Measurements from ENCODE around the gene SENP8. TPM values are rescaled to one million over a fixed set of nuclear protein-coding genes. Genes with fewer than 3 reads are reported as not detected.
A peak's percentile ranks its signal among the peaks of the same experiment; 100 is the strongest.

SENP8 gene
- total and polyA plus RNA-seq, 10 donors: 0.57 to 3.0 (median 1.4) TPM

DNA sequence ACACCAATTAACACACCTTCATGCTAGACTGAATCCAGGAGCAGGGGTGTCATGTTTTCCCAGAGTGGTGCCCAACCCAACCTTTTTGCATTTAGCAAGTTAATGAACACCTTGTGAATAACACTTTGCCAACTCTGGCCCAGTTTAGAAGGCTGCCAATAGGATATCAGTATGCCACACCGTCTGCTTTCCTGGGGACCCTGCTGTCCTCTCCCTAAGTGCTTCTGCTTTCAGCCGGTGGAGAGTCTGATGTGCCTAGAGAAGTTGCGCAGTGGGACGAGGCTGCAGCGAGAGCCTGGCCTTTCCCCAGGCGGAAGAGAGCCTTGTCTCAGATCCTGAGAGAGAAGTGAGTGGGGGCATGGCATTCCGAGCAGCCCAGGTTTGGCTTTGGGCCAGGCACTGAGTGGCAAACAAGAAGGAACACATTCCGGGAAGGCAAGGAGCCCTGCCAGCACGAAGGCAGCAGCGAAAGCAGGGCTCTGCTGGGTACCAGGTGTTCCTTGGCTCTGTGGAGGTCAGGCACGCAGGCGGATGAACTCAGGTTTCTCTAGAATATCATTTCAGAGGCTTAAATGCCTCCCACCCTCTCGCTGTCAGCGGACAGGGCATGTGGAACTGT lies 36.9 kb downstream of the SENP8 start:
- TF ChIP-seq POLR2A (IDR thresholded peaks at IDR 0.05) (no peak), POLR2AphosphoS5 (IDR thresholded peaks at IDR 0.05) (peak in 2 of 3 donors; percentile 19 to 20)
- TF ChIP-seq, protein P1, sequence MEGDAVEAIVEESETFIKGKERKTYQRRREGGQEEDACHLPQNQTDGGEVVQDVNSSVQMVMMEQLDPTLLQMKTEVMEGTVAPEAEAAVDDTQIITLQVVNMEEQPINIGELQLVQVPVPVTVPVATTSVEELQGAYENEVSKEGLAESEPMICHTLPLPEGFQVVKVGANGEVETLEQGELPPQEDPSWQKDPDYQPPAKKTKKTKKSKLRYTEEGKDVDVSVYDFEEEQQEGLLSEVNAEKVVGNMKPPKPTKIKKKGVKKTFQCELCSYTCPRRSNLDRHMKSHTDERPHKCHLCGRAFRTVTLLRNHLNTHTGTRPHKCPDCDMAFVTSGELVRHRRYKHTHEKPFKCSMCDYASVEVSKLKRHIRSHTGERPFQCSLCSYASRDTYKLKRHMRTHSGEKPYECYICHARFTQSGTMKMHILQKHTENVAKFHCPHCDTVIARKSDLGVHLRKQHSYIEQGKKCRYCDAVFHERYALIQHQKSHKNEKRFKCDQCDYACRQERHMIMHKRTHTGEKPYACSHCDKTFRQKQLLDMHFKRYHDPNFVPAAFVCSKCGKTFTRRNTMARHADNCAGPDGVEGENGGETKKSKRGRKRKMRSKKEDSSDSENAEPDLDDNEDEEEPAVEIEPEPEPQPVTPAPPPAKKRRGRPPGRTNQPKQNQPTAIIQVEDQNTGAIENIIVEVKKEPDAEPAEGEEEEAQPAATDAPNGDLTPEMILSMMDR (IDR thresholded peaks at IDR 0.05 in 8 of 11, conservative IDR thresholded peaks at IDR 0.05 in 3 of 11): no peak
- Histone ChIP-seq H3K4me1 (peaks cover 0 to 24% (median 13%) of the 10 kb centered on the region in 6 donors), H3K27me3 (replicated peaks in 1 of 7) (no peaks in the 10 kb centered on the region), H3K36me3 (no peaks in the 10 kb centered on the region), H3K4me3 (peak overlapping the region in 7 of 8 donors; percentile 31 to 65 (median 41)), H3K27ac (peak overlapping the region in 2 of 8 donors; percentile 19 to 21), H3K9me3 (no peaks in the 10 kb centered on the region)
- no peak for DNase-seq
- WGBS, 5 donors: 49 to 66% (median 53%) methylated on average over 14 of the region's 14 CpGs
- intact Hi-C loops (cut with DNase I; ENCODE audit: low total_unique reads): loop anchor here (5.0 kb wide), 2 partner anchors 373 to 408 kb away; no protein-coding TSS in a partner anchor

DNA sequence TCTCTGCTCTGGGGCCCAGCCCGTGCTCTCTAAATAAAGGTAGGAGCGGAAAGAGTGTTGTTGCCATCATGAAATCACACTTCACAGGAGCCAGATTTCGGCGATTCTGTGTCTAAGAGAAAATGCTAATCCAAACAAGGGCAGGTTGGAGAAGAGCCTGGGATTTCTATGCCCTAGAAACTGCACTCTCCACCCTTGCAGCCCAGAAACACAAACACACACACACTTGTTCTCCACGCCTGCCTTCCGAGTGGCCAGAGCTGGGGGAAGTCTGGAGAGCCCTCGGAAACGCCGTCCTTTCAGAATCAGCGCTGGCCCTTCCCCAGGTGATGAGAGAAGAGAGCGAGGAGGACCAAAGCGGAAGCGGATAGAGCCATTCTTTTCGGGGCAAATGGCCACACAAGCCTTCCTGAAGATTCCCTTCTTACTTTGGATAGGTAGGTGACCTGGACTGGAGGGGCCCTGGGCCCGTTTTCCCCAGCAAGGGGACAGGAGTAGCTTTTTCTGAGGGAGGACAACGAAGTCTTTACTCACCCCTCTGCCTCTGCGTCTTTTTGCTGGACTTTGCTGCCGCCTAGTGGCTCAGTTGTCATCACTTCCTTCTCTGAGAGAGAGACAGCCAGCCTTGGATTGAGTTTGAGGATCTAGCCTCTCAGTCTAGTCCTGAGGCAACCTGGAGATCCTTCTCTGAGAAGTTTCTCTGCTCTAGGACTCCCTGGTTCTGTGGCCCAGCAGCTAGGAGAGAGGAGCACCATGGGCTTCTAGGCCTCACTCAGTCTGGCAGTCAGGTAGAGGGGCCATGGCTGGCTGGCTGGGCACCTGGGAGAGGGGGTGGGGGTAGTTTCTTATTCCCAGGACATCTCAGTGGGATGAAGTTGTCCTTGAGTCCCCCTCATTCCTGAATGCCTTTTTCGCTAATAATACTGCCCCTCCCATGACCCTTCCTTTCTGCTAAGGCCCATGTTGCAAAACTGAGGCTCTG lies 37.7 kb downstream of the SENP8 start:
- Histone ChIP-seq H3K9me3 (no peaks in the 10 kb centered on the region), H3K27me3 (replicated peaks in 1 of 7) (no peaks in the 10 kb centered on the region), H3K4me1 (peaks cover 0 to 24% (median 13%) of the 10 kb centered on the region in 6 donors), H3K4me3 (peak overlapping the region; percentile 23 to 65 (median 38)), H3K27ac (peak overlapping the region in 2 of 8 donors; percentile 19 to 21), H3K36me3 (no peaks in the 10 kb centered on the region)
- WGBS, 5 donors: 9 to 27% (median 11%) methylated on average over 19 of the region's 19 CpGs
- peak in 1 of 3 donors; percentile 41 for TF ChIP-seq POLR2AphosphoS5 (IDR thresholded peaks at IDR 0.05)
- TF ChIP-seq, protein P1 (IDR thresholded peaks at IDR 0.05 in 8 of 11, conservative IDR thresholded peaks at IDR 0.05 in 3 of 11): peak; percentile 68 to 91 (median 83)
- no peak for TF ChIP-seq POLR2A (IDR thresholded peaks at IDR 0.05)
- intact Hi-C loops (cut with DNase I; ENCODE audit: low total_unique reads): loop anchor here (5.0 kb wide), 2 partner anchors 374 to 409 kb away; no protein-coding TSS in a partner anchor
- DNase-seq: peak; percentile 91

DNA sequence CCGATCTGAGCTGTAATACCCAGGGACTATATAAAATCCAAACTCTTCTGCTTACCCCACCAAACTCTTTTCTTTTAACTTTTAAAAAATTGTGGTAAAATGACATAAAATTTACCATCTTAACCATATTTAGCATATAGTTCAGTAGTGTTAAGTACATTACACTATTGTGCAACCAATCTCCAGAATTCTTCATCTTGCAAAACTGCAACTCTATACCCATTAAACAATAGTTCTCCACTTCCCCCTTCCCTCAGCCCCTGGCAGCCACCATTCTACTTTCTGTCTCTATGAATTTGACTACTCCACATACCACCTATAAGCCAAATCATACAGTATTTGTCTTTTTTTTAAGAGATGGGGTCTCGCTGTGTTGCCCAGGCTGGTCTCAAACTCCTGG lies 38.7 kb downstream of the SENP8 start:
- intact Hi-C loops (cut with DNase I; ENCODE audit: low total_unique reads): loop anchor here (5.0 kb wide), 2 partner anchors 375 to 410 kb away; no protein-coding TSS in a partner anchor
- DNase-seq: no peak
- TF ChIP-seq POLR2A (IDR thresholded peaks at IDR 0.05): no peak
- TF ChIP-seq POLR2AphosphoS5 (IDR thresholded peaks at IDR 0.05): no peak
- TF ChIP-seq, protein P1 (IDR thresholded peaks at IDR 0.05 in 8 of 11, conservative IDR thresholded peaks at IDR 0.05 in 3 of 11): no peak
- Histone ChIP-seq H3K27ac (no peak overlapping the region), H3K4me3 (no peak overlapping the region), H3K36me3 (no peaks in the 10 kb centered on the region), H3K27me3 (replicated peaks in 1 of 7) (no peaks in the 10 kb centered on the region), H3K9me3 (no peaks in the 10 kb centered on the region), H3K4me1 (peaks cover 0 to 24% (median 13%) of the 10 kb centered on the region in 6 donors)
- WGBS, 5 donors: 83 to 97% (median 94%) methylated on average over 2 of the region's 2 CpGs
